Activated CD8-positive, alpha-beta memory T cell treated with anti-CD3 and anti-CD28 coated beads, Interleukin-2, amount 10 ng/mL, durations not matched to agents 7 days and 5 days (primary cell): ENCODE measurements around the gene FKTN. TPM values are rescaled to one million over a fixed set of nuclear protein-coding genes. Genes with fewer than 3 reads are reported as not detected.
A peak's percentile ranks its signal among the peaks of the same experiment; 100 is the strongest.

Experiments
- ATAC-seq: fragments of 150-1000 bp; cut with Tn5 transposase; one replicate; pipeline ENCODE4 v1.10.0; 2021; ENCODE audit warnings: moderate library complexity
- CTCF ChIA-PET: fragments of 350-600 bp; sonication (Branson Sonifier 250); formaldehyde crosslinking; loops from one replicate; lab custom pipeline; 2021; ENCODE audit warnings: antibody characterized with exemption; lab: Charles Lee
- DNase-seq: peaks from one replicate; pipeline ENCODE4 v3.0.0-alpha.2; 2020
- H3K27ac Mint-ChIP-seq: one replicate; pipeline ENCODE4 v1.8.0; 2021; ENCODE audit warnings: mild to moderate bottlenecking, mixed read lengths
- H3K27me3 Mint-ChIP-seq: one replicate; pipeline ENCODE4 v1.8.0; 2021; ENCODE audit warnings: mixed read lengths
- H3K36me3 Mint-ChIP-seq: one replicate; pipeline ENCODE4 v1.8.0; 2021; ENCODE audit warnings: mild to moderate bottlenecking, mixed read lengths
- H3K4me1 Mint-ChIP-seq: one replicate; pipeline ENCODE4 v1.8.0; 2021; ENCODE audit warnings: mixed read lengths
- H3K4me3 Mint-ChIP-seq: one replicate; pipeline ENCODE4 v1.8.0; 2021; ENCODE audit warnings: mild to moderate bottlenecking, moderate library complexity, mixed read lengths
- H3K9me3 Mint-ChIP-seq: one replicate; pipeline ENCODE4 v1.8.0; 2022; ENCODE audit warnings: low read depth, mixed read lengths
- total RNA-seq, 2 experiments: library from RNA; stranded (reverse); gene quantifications; one replicate each; pipeline ENCODE4 v1.2.3, GENCODE V29; 2021

The FKTN gene
- total RNA-seq, 2 experiments from 2014 or later, result 11.8 to 16.4 TPM

- Mint-ChIP-seq H3K4me1 (no peaks in the 10 kb centered on the region), H3K4me3 (no peak overlapping the region), H3K27ac (no peak overlapping the region), H3K9me3 (no peaks in the 10 kb centered on the region), H3K27me3 (no peaks in the 10 kb centered on the region), H3K36me3 (peaks cover 3% of the 10 kb centered on the region)
- DNase-seq (no peak), ATAC-seq (no peak)
- CTCF ChIA-PET, result interaction anchor here (2.5 kb wide), 1 partner anchor 71 kb away, joined by 7 read pairs; no protein-coding TSS in a partner anchor
Measured at GRCh38 chr9:105646879-105647594, 89.1 kb downstream of the FKTN start.

GRCh38 chr9:105647595-105648349 lies 89.8 kb downstream of the FKTN start:
- no peak overlapping the region for H3K4me3 Mint-ChIP-seq
- H3K36me3 Mint-ChIP-seq, result peaks cover 2% of the 10 kb centered on the region
- no peak overlapping the region for H3K27ac Mint-ChIP-seq
- CTCF ChIA-PET, result interaction anchor here (1.0 to 2.5 kb wide), 2 partner anchors 9 to 71 kb away, joined by 3 to 7 read pairs; no protein-coding TSS in a partner anchor
- H3K9me3 Mint-ChIP-seq, result no peaks in the 10 kb centered on the region
- DNase-seq, result no peak
- H3K4me1 Mint-ChIP-seq, result no peaks in the 10 kb centered on the region
- ATAC-seq, result no peak
- H3K27me3 Mint-ChIP-seq, result peaks cover 1% of the 10 kb centered on the region

- no peaks in the 10 kb centered on the region for H3K36me3 Mint-ChIP-seq
- no peak for ATAC-seq
- peaks cover 25% of the 10 kb centered on the region for H3K27me3 Mint-ChIP-seq
- no peak overlapping the region for H3K27ac Mint-ChIP-seq
- CTCF ChIA-PET, result no interaction called here
- no peak overlapping the region for H3K4me3 Mint-ChIP-seq
- no peak for DNase-seq
- peaks cover 6% of the 10 kb centered on the region for H3K4me1 Mint-ChIP-seq
- H3K9me3 Mint-ChIP-seq, result no peaks in the 10 kb centered on the region
Measured at GRCh38 chr9:105651806-105652205, 93.9 kb downstream of the FKTN start.

GRCh38 chr9:105656131-105656921 lies 98.4 kb downstream of the FKTN start:
- CTCF ChIA-PET, result interaction anchor here (0.7 to 1.5 kb wide), 3 partner anchors 38 to 81 kb away, joined by 3 to 5 read pairs (median 3); partner anchors contain the start of gene TMEM38B
- Mint-ChIP-seq H3K27ac (no peak overlapping the region), H3K27me3 (peaks cover 38% of the 10 kb centered on the region), H3K9me3 (no peaks in the 10 kb centered on the region), H3K4me1 (peaks cover 7% of the 10 kb centered on the region), H3K36me3 (no peaks in the 10 kb centered on the region), H3K4me3 (peak overlapping the region; percentile 61)
- DNase-seq, result no peak
- peak; percentile 66 for ATAC-seq

- peaks cover 7% of the 10 kb centered on the region for H3K4me1 Mint-ChIP-seq
- H3K27me3 Mint-ChIP-seq, result peaks cover 35% of the 10 kb centered on the region
- CTCF ChIA-PET, result no interaction called here
- ATAC-seq, result no peak
- H3K9me3 Mint-ChIP-seq, result no peaks in the 10 kb centered on the region
- H3K36me3 Mint-ChIP-seq, result no peaks in the 10 kb centered on the region
- H3K27ac Mint-ChIP-seq, result no peak overlapping the region
- no peak for DNase-seq
- no peak overlapping the region for H3K4me3 Mint-ChIP-seq
Measured at GRCh38 chr9:105658351-105658750, 100.4 kb downstream of the FKTN start.

- Mint-ChIP-seq H3K4me1 (peaks cover 5% of the 10 kb centered on the region), H3K27me3 (peaks cover 25% of the 10 kb centered on the region), H3K27ac (no peak overlapping the region), H3K9me3 (no peaks in the 10 kb centered on the region), H3K36me3 (no peaks in the 10 kb centered on the region), H3K4me3 (no peak overlapping the region)
- no peak for DNase-seq
- CTCF ChIA-PET, result no interaction called here
- no peak for ATAC-seq
Measured at GRCh38 chr9:105661011-105661410, 103.1 kb downstream of the FKTN start.

GRCh38 chr9:105662184-105663104 lies 104.5 kb downstream of the FKTN start, which contains the start of gene TAL2:
TSS of gene TAL2 (plus strand) at chr9:105662457. CDS start at chr9:105662497, 40 bp downstream.
- H3K27me3 Mint-ChIP-seq, result peaks cover 17% of the 10 kb centered on the region
- H3K27ac Mint-ChIP-seq, result no peak within 1 kb of the TSS
- H3K4me1 Mint-ChIP-seq, result no peaks in the 10 kb centered on the region
- no peak for DNase-seq
- H3K36me3 Mint-ChIP-seq, result no peaks in the 10 kb centered on the region
- CTCF ChIA-PET, result interaction anchor here (1.2 kb wide), 1 partner anchor 56 kb away, joined by 4 read pairs; no protein-coding TSS in a partner anchor
- ATAC-seq, result no peak
- no peaks in the 10 kb centered on the region for H3K9me3 Mint-ChIP-seq
- no peak within 1 kb of the TSS for H3K4me3 Mint-ChIP-seq

GRCh38 chr9:105663914-105664313 lies 106.0 kb downstream of the FKTN start:
- ATAC-seq (no peak), DNase-seq (no peak)
- no peaks in the 10 kb centered on the region for H3K36me3 Mint-ChIP-seq
- no peaks in the 10 kb centered on the region for H3K9me3 Mint-ChIP-seq
- no peak overlapping the region for H3K4me3 Mint-ChIP-seq
- peaks cover 18% of the 10 kb centered on the region for H3K27me3 Mint-ChIP-seq
- H3K4me1 Mint-ChIP-seq, result no peaks in the 10 kb centered on the region
- CTCF ChIA-PET, result interaction anchor here (1.2 kb wide), 1 partner anchor 30 kb away, joined by 3 read pairs; no protein-coding TSS in a partner anchor
- H3K27ac Mint-ChIP-seq, result no peak overlapping the region

- no peaks in the 10 kb centered on the region for H3K9me3 Mint-ChIP-seq
- CTCF ChIA-PET, result no interaction called here
- H3K4me3 Mint-ChIP-seq, result no peak overlapping the region
- H3K27me3 Mint-ChIP-seq, result peaks cover 25% of the 10 kb centered on the region
- no peaks in the 10 kb centered on the region for H3K36me3 Mint-ChIP-seq
- H3K27ac Mint-ChIP-seq, result no peak overlapping the region
- H3K4me1 Mint-ChIP-seq, result no peaks in the 10 kb centered on the region
- ATAC-seq (no peak), DNase-seq (no peak)
Measured at GRCh38 chr9:105667867-105668266, 109.9 kb downstream of the FKTN start.

- Mint-ChIP-seq H3K4me3 (no peak overlapping the region), H3K27ac (no peak overlapping the region), H3K4me1 (no peaks in the 10 kb centered on the region), H3K9me3 (no peaks in the 10 kb centered on the region), H3K27me3 (peaks cover 22% of the 10 kb centered on the region), H3K36me3 (no peaks in the 10 kb centered on the region)
- no peak for DNase-seq
- ATAC-seq, result no peak
- CTCF ChIA-PET, result no interaction called here
Measured at GRCh38 chr9:105670315-105670714, 112.4 kb downstream of the FKTN start.

- ATAC-seq, result no peak
- no peak overlapping the region for H3K27ac Mint-ChIP-seq
- H3K4me1 Mint-ChIP-seq, result no peaks in the 10 kb centered on the region
- DNase-seq, result no peak
- CTCF ChIA-PET, result no interaction called here
- no peaks in the 10 kb centered on the region for H3K9me3 Mint-ChIP-seq
- peaks cover 20% of the 10 kb centered on the region for H3K27me3 Mint-ChIP-seq
- no peaks in the 10 kb centered on the region for H3K36me3 Mint-ChIP-seq
- no peak overlapping the region for H3K4me3 Mint-ChIP-seq
Measured at GRCh38 chr9:105670775-105671174, 112.8 kb downstream of the FKTN start.

GRCh38 chr9:105672711-105673234 lies 114.8 kb downstream of the FKTN start:
- H3K4me1 Mint-ChIP-seq, result no peaks in the 10 kb centered on the region
- H3K36me3 Mint-ChIP-seq, result no peaks in the 10 kb centered on the region
- CTCF ChIA-PET, result interaction anchor here (1.7 kb wide), 1 partner anchor 43 kb away, joined by 4 read pairs; no protein-coding TSS in a partner anchor
- ATAC-seq (no peak), DNase-seq (no peak)
- H3K27me3 Mint-ChIP-seq, result peaks cover 15% of the 10 kb centered on the region
- no peaks in the 10 kb centered on the region for H3K9me3 Mint-ChIP-seq
- no peak overlapping the region for H3K27ac Mint-ChIP-seq
- no peak overlapping the region for H3K4me3 Mint-ChIP-seq
